Smooth muscle cell (in vitro differentiated cells): ENCODE results near the gene ADCY5. TPM values are rescaled to one million over a fixed set of nuclear protein-coding genes. Genes with fewer than 3 reads are reported as not detected.

Experiments used
- DNase-seq: peaks from one replicate; lab custom pipeline; 2025; ENCODE audit not compliant: unreplicated experiment; lab: John Stamatoyannopoulos, UW
- H2AFZ ChIP-seq: fragments of 200-600 bp; sonication (generic); 2 replicates; pipeline ENCODE4 v1.6.0; 2016; ENCODE audit warnings: antibody characterized with exemption, low read depth, mild to moderate bottlenecking
- H3F3A ChIP-seq: fragments of 200-600 bp; sonication (generic); 2 replicates; pipeline ENCODE4 v1.6.0; 2017; ENCODE audit warnings: antibody characterized with exemption, low read depth
- H3K27ac ChIP-seq: fragments of 200-600 bp; sonication (generic); 2 replicates; pipeline ENCODE4 v1.5.1; 2016; ENCODE audit warnings: low read depth, mild to moderate bottlenecking
- H3K27me3 ChIP-seq: fragments of 200-600 bp; sonication (generic); 2 replicates; pipeline ENCODE4 v1.6.1; 2016; ENCODE audit warnings: low read depth, mild to moderate bottlenecking
- H3K36me3 ChIP-seq: fragments of 200-600 bp; sonication (generic); 2 replicates; pipeline ENCODE4 v1.5.1; 2016; ENCODE audit warnings: low read depth
- H3K4me1 ChIP-seq: fragments of 200-600 bp; sonication (generic); 2 replicates; pipeline ENCODE4 v1.5.1; 2016; ENCODE audit warnings: low read depth
- H3K4me2 ChIP-seq: fragments of 200-600 bp; sonication (generic); 2 replicates; pipeline ENCODE4 v1.6.0; 2016; ENCODE audit warnings: mild to moderate bottlenecking
- H3K4me3 ChIP-seq: fragments of 200-600 bp; sonication (generic); 2 replicates; pipeline ENCODE4 v1.5.1; 2016; ENCODE audit warnings: mild to moderate bottlenecking
- H3K79me2 ChIP-seq: fragments of 200-600 bp; sonication (generic); 2 replicates; pipeline ENCODE4 v1.6.0; 2016; ENCODE audit warnings: low read depth, mild to moderate bottlenecking
- H3K9ac ChIP-seq: fragments of 200-600 bp; sonication (generic); 2 replicates; pipeline ENCODE4 v1.6.0; 2016; ENCODE audit warnings: low read depth
- H3K9me3 ChIP-seq: fragments of 200-600 bp; sonication (generic); replicated peaks from 2 replicates; pipeline ENCODE4 v1.5.1; 2016; ENCODE audit warnings: low read depth
- H4K20me1 ChIP-seq: fragments of 200-600 bp; sonication (generic); 2 replicates; pipeline ENCODE4 v1.6.0; 2016; ENCODE audit warnings: low read depth
- CTCF ChIP-seq: fragments of 200-600 bp; sonication (generic); IDR thresholded peaks from 2 replicates; pipeline ENCODE4 v1.5.1; 2017; ENCODE audit warnings: borderline replicate concordance, mild to moderate bottlenecking, antibody characterized with exemption; ENCODE audit not compliant: insufficient read depth, poor library complexity, severe bottlenecking
- WGBS: methylation state at CpG from one replicate; pipeline ENCODE4 v1.1.7; 2016; ENCODE audit warnings: low lambda C conversion rate; 5-methylcytosine and 5-hydroxymethylcytosine counted together
- polyA plus RNA-seq: library from polyadenylated mRNA; unstranded; fragments of >200 nt; fragmentation: Nextera tagmentation; extraction: Ambion mirVana; gene quantifications from 2 replicates; pipeline ENCODE4 v1.2.1, GENCODE V29; 2016
- total RNA-seq: library from RNA; depleted of rRNA; stranded (reverse); fragments of >200 nt; gene quantifications from 2 replicates; pipeline ENCODE4 v1.2.3, GENCODE V29; 2014

ADCY5 gene
- total and polyA plus RNA-seq, 2 experiments from 2014 or later = 0.50 to 0.58 TPM

GRCh38 chr3:123271466-123272159, 177.3 kb downstream of the ADCY5 start:
- peaks cover 3% of the 10 kb centered on the region for H3K36me3 ChIP-seq
- peaks cover 6% of the 10 kb centered on the region for H4K20me1 ChIP-seq
- no peak overlapping the region for H3K9ac ChIP-seq
- H3F3A ChIP-seq = peaks cover 17% of the 10 kb centered on the region
- peaks cover 12% of the 10 kb centered on the region for H3K4me1 ChIP-seq
- no peaks in the 10 kb centered on the region for H3K9me3 ChIP-seq
- no peaks in the 10 kb centered on the region for H3K79me2 ChIP-seq
- 77% methylated on average over 5 of the region's 5 CpGs for WGBS
- H3K27ac ChIP-seq = no peak overlapping the region
- no peak for TF ChIP-seq CTCF
- no peak for DNase-seq
- no peak overlapping the region for H3K4me3 ChIP-seq
- no peak overlapping the region for H3K4me2 ChIP-seq
- no peak overlapping the region for H2AFZ ChIP-seq
- no peaks in the 10 kb centered on the region for H3K27me3 ChIP-seq

DNA sequence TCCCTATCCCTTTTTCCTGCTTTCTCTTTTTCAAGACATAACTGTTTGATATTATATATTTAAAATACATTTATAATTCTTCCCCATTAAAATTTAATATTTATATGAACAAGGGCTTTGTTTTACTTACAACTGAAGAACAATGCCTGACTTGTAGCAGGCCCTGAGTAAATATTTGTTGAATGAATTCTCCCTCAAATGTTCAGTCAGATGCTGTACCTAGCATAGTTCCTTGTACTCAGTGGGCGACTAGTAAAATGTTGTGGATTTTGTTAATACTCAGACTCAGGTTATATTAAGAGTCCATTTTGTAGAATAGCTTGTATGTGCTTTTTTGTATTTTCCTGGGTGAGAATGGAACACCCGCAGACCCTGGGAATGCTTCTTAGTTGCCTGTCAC, 178.1 kb downstream of the ADCY5 start:
- Histone ChIP-seq H3K9ac (no peak overlapping the region), H3K4me1 (peaks cover 12% of the 10 kb centered on the region), H3K4me2 (no peak overlapping the region), H2AFZ (no peak overlapping the region), H3K4me3 (no peak overlapping the region), H3K27me3 (no peaks in the 10 kb centered on the region), H3K27ac (no peak overlapping the region), H4K20me1 (peaks cover 3% of the 10 kb centered on the region), H3F3A (peaks cover 17% of the 10 kb centered on the region), H3K36me3 (peaks cover 5% of the 10 kb centered on the region), H3K79me2 (no peaks in the 10 kb centered on the region), H3K9me3 (no peaks in the 10 kb centered on the region)
- 92% methylated on average over 2 of the region's 2 CpGs for WGBS
- TF ChIP-seq CTCF = no peak
- DNase-seq = no peak

- Histone ChIP-seq H3K36me3 (peaks cover 5% of the 10 kb centered on the region), H3K79me2 (no peaks in the 10 kb centered on the region), H3K4me2 (no peak overlapping the region), H3K27ac (no peak overlapping the region), H2AFZ (no peak overlapping the region), H3F3A (peaks cover 13% of the 10 kb centered on the region), H3K9ac (no peak overlapping the region), H4K20me1 (no peaks in the 10 kb centered on the region), H3K27me3 (no peaks in the 10 kb centered on the region), H3K4me3 (no peak overlapping the region), H3K4me1 (peaks cover 7% of the 10 kb centered on the region), H3K9me3 (no peaks in the 10 kb centered on the region)
- DNase-seq = no peak
- TF ChIP-seq CTCF = no peak
- WGBS = 71% methylated on average over 2 of the region's 2 CpGs
Observed at GRCh38 chr3:123267821-123268220, 181.1 kb downstream of the ADCY5 start.

DNA sequence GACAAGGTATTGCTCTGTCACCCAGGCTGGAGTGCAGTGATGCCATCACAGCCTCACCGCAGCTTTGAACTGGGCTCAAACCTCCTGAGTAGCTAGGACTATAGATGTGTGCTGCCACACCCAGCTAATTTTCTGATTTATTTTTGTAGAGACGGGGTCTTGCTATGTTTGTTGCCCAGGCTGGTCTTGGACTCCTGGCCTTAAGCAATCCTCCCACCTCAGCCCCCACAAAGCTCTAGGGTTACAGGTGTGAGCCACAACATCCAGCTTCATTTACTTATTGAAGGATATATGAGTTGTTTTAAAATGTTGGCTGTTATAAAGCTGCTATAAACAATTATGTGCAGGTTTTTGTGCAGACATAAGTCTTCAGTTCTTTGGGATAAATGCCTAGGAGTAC, 184.9 kb downstream of the ADCY5 start:
- Histone ChIP-seq H3K27ac (no peak overlapping the region), H4K20me1 (no peaks in the 10 kb centered on the region), H3F3A (peaks cover 3% of the 10 kb centered on the region), H3K4me1 (no peaks in the 10 kb centered on the region), H3K9me3 (no peaks in the 10 kb centered on the region), H3K27me3 (no peaks in the 10 kb centered on the region), H3K36me3 (peaks cover 5% of the 10 kb centered on the region), H3K4me2 (no peak overlapping the region), H3K9ac (no peak overlapping the region), H2AFZ (no peak overlapping the region), H3K4me3 (no peak overlapping the region), H3K79me2 (no peaks in the 10 kb centered on the region)
- TF ChIP-seq CTCF = no peak
- WGBS = 96% methylated on average over 2 of the region's 2 CpGs
- DNase-seq = no peak
